ENCODE results near the gene LHX4.
"Not testable (repeated sequence)": the region's sequence is repeated elsewhere in the genome, so short reads cannot be mapped to it uniquely, and the experiment has no call there.

The LHX4 gene

GRCh38 chr1:180197231-180197630 is 32.8 kb upstream of the LHX4 start:
- no peak for DNase-seq (ENCODE audit: low spot score)

GRCh38 chr1:180198196-180198595 is 31.9 kb upstream of the LHX4 start:
- DNase-seq (ENCODE audit: low spot score) = no peak

DNA sequence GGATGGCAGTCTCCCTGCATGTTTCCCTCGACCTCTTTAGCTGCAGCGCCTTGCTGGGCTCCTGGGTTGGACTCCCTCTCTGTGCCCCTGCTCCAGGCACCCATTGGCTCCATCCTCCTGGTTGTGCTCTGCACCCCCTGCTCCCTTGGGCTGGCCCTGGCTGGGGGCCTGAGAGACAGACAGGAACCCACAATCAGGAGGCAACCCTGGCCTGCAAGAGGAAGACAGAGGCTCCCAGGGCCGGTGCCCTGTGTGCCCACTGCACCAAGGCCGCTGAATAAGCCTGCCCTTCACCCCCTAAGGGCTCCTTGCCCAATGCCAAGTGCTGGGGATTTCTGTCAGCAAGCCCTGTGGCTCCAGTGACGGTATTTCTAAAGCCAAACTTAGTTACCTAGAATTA is 31.5 kb upstream of the LHX4 start:
- DNase-seq (ENCODE audit: low spot score) = no peak

DNA sequence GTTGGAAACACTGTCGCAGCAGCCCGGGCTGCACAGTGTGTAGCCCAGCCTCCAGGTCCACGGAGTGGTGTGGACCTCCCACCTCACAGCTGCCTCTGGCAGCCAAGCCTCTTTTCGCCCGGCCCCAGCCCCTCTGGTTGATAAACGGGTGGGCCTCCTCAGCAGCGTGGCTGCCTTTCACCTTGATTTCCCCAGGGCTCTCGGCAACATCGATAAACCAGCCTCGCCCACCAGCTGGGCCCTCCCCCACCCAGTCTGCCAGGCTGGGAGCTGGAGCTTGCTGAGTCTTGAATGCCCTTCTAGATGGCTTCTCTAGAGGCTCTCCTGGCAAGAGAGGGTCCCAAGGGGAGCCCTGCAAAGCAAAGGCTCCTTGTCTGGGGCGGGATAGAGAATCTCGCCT is 31.0 kb upstream of the LHX4 start:
- DNase-seq (ENCODE audit: low spot score) = no peak

DNA sequence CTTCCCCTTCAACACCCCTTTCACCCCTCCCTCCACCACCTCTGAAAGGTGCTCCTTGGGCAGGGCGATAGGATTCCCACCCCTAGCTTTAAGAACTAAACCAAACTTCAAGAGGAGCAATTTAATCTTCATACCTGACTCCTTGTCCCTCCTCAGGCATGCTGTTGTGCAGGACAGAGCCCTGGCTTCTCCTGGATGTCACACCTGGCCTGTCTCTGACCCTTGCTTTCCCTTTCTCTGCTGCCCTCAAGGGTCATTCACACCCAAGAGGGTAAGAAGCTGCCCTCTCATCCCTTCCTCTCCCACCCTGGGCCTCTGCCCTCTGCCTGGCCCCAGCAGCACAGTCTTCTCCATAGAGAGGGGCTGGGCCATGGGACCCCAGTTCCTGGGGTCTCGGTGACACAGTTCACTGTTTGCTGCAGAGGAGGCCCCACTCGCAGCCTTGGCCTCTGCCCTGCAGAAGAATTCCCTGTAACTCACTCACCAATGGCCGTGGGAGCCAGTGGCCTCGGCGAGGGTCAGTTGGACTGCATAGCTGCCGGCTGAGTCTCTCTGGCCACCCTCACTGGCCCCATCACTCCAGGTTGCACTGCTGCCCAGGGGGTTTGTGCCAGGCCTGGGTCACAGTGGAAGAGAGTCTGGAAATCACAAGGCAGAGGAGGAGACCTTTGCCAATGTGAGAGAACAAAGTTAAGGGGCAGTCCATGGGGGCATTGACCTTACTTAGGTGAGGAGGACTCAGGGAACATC is 28.4 kb upstream of the LHX4 start:
- no peak for DNase-seq (ENCODE audit: low spot score)

DNA sequence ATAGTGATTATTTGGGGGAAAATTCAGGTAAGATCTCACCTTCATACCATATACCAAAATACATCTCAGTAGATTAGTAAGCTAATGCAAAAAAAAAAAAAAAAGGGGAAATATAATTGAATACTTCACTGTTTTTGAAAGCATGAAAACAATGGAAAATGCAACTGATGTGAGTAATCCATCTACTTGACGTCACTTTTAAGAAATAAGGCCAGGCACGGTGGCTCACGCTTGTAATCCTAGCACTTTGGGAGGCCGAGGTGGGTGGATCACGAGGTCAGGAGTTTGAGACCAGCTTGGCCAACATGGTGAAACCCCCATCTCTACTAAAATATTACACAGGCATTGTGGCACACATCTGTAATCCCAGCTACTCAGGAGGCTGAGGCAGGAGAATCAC is 27.5 kb upstream of the LHX4 start:
- DNase-seq (ENCODE audit: low spot score) = not testable (repeated sequence)

DNA sequence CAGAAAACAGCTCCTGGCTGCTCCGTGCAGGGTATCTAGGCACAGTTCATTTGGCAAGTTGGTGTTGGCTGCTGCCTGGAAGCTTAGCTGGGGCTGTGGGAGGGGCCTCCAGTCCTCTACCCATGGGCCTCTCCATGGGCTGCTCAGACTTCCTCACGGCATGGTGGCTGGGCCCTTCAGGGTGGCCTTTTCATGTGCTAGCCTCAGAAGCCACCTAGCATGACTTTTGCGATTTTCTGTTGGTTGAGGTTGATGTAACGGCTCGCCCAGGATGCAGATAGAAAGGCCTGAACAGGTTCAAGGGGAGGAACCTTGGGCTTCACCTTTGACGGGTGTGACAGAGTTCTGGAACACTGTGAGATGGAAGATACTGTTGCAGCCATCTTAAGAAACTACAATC is 25.8 kb upstream of the LHX4 start:
- no peak for DNase-seq (ENCODE audit: low spot score)

DNA sequence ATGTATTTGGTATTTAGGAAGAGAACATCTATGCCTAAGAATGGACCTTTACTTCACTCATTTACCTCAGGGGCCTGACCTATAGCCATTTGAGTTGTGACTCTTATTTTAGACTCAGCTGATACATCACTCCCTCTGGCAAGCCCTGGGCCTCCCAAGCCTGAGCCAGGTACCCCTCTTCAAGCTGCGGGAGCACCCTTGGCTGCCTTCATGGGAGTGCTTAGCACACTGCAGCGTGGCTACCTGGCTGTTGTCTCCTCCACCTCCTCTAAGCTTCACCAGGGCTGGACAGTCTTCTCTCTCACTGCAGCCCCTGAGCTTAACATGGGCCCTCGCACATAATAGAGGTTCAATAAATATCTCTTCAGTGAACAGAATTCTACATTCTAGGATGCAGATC is 23.5 kb upstream of the LHX4 start:
- DNase-seq (ENCODE audit: low spot score) = no peak

- no peak for DNase-seq (ENCODE audit: low spot score)
Measured at GRCh38 chr1:180208264-180208663, 21.8 kb upstream of the LHX4 start.

GRCh38 chr1:180210008-180210620 is 19.9 kb upstream of the LHX4 start:
- DNase-seq (ENCODE audit: low spot score) = no peak

DNA sequence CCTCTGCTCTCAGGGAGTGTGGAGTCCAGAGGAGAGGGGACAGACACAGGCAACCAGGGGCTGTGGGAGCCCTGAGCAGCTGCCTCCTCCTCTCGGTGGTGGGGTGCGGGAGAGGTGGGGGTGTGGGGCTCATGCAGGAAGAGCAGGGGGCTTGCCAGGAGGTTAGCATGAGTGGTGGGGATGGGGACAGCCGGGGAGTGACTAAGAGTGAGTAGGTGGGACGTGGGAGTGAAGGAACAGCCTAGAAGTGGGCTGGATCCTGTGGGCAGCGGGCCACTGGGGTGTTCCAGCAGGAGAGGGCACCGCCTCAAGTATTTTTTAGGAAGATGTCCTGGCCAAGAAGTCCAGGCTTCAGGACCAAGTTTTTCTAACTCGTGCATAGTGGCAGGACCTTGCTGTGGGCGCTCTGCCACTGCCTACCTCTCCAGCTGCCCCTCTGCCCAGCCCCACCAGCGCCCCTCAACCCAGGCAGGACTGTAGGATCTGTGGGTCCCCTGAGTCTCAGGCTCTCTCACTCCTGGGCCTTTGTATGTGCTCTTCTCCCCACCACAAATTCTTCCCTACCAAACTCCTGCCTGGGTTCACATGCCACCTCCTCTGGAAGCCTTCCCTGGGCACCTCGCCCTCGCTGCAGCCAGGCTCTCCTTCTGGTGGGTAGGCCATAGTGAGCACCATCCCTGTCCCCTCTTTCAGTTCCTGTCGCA is 18.8 kb upstream of the LHX4 start:
- DNase-seq (ENCODE audit: low spot score) = no peak

GRCh38 chr1:180211860-180212229 is 18.2 kb upstream of the LHX4 start:
- DNase-seq (ENCODE audit: low spot score) = no peak

DNA sequence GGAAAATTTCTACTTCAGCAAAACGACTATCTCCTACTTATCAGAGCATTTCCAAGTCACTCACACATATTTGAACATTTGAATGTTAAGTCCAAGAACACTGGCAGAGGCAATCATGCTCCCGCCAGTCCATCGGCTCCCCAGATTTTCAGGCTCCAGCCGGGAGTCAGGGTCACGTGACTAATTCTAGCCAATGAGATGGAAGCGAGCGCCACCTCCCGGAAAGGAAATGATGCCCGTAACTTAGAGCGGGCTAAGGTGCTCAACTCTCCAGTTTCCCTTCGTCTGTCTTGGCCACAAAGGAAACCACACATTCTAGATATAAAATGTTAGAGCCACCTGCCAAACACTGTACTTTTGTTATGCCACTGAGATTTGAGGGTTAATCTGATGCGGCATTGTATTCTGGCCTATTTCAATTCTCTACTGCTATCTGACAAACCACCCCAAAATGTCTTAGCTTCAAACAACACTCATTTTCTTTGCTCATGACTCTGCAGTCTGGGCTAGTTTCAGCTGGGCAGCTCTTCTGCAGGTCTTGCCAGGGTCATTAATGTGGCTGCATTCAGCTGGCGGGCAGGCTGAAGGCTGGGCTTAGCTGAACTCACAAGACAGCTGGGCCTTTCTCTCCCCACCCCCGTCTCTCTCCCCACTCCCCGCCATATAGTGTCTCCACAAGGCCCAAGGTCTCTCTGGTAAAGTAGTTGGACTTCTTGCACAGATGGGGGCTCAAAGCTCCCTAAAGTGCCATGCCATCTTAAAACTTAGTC is 16.5 kb upstream of the LHX4 start:
- no peak for DNase-seq (ENCODE audit: low spot score)

DNA sequence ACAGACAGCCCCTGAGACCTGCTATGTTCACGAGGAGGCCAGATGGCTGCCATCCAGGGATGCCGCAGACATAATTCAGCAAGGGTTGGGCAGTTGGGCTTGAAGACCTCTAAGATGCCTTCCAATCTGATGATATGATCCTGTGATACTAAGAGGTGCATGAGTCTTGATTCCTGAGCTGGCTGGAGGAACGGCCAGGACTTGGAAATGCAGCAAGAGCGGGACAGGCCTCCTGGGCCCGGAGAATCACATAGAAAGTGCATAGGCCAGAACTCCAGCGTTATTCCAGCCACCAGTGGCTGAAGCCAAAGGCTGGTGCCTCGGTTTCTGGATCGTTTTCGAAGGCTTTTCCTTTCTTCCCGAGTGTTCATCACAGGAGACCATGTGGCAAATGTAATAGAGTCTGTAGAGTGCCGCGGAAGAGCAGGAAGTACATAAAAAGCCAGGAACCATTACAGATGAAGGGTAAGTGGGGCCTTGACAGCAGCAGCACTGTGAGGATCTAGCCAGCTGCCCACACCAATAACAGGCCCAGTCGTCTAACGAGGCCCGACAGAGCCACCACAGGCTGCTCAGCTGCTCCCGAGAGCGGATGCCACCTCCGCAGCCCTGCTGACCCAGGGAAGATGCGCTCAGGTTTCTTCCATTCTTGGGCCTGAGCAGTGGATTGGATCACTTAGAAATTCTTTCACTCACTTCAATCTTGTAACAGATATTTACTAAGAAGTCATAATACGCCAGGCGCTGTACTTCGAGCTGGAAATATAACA is 14.0 kb upstream of the LHX4 start:
- DNase-seq (ENCODE audit: low spot score) = no peak

- DNase-seq (ENCODE audit: low spot score) = no peak
Measured at GRCh38 chr1:180217006-180217405, 13.1 kb upstream of the LHX4 start.

DNA sequence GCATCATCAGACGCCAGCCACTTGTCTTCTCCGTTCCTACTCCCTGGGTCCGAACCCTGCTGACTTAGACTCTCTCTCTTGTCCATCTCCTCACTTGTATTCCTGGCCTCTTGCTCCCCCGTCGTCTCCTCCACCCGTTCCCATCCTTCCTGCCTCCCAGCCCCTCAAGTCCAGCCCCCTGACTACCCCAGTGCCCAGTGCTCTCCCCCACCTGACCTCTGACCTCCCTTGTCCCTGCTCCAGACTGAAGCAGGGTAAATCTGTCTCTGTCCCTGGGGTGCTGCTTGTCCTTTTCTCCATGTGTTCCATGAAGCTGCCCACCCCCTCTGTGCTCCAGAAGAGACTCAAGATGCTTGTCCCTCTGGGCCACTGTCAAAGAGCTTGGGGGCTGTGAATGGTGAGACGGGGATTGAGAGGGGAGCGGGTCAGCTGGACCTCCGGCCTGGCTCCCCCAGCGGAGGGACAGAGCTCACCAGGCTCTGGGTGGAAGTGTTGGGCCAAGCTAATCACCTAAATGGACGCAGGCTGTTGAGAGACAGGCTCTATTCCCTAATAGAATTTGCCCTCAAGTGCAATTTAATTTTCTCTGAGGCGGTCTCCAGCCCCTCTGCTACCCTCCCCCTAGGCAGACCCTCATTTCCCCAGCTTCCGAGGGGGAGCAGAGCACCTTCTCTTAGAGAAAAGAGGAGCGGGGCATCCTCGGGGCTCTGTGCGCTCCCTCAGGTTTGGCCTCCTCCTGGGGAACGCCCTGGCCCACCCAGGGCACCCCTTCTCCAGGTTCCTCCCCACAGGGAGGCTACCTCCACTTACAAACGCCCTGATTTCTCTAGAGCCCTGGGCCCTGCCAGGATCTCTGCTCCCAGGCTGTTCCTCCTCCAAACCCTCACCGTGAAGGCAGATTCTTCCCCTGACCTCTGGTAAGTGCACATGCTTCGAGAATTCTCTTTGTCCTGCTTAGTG is 11.0 kb upstream of the LHX4 start:
- no peak for DNase-seq (ENCODE audit: low spot score)

DNA sequence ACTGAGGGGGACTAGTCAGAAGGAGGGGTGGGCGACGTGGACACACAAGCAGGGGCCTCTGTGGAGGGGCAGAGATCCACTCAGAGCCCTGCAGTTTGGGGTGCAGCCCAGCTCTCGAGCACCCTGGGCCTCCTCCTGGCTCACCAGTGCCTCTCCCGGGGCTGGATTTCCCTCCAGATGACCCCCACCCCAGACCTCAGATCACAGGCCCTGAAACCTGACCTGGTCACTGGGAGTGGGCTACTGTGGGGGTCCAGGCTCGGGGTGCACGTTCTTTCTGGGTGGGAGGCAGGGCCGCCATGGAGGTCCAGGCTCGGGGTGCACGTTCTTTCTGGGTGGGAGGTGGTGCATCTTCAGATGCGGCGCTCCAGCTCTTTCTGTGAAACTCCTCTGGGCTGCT is 10.3 kb upstream of the LHX4 start:
- no peak for DNase-seq (ENCODE audit: low spot score)

DNA sequence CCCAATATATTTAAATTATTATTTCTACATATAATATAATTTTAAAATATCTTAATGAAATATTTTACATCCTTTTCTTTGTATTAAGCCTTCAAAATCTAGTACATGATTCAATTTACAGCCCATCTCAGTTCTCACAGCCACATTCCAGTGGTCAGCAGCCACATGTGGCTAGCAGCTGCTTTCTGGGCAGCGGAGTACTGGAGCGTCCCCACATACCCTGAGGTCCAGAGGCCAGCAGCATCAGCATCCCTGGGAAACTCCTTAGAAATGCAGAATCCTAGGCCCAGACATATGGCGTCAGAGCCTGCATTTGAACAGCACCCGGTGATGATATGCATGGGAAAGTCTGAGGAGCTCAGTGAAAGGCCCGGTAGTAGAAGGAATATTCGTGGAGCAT is 8.6 kb upstream of the LHX4 start:
- DNase-seq (ENCODE audit: low spot score) = no peak

DNA sequence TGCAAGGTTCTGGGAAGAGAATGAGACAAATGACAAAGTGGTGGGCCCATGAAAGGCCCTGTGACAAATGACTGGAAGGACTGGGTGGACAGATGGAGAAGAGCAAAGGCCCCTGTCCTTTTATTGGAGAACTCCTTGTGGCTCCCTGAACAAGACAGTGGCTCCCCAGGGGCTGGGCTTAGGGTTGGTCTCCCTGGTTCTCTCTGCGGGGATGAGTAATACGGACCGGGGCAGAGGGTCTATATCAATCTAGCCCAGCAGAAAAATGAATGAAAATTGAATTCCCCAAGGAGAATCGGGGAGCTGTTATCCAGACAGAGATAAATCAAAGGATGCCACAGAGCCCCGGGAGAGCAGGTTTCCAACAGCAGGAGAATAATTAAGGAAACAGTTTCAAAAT is 5.2 kb upstream of the LHX4 start:
- DNase-seq (ENCODE audit: low spot score) = no peak

DNA sequence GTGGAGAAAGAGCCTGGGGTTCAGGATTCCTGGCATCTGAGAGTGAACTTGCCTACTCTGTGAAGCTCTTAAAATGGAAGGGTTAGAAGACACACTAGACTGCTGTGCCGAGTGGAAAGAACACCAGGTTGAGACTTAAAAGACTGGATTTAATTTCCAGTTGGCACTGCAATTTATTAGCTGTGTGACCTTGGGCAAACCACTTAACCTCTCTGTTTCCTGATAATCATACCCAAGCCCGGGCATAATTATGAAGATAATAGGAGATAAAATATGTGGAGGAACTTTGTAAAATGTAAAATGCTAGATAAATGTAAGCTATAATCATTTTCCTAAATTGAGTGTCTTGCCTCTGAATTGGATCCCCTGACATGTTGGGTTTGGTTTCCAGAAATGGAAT is 4.7 kb upstream of the LHX4 start:
- no peak for DNase-seq (ENCODE audit: low spot score)
